Stomach (tissue), 4 donors: ENCODE results near the gene ARRB1.
"Not testable (repeated sequence)": the region's sequence is repeated elsewhere in the genome, so short reads cannot be mapped to it uniquely, and the experiment has no call there.

Source experiments
- POLR2A ChIP-seq, 4 donors: fragments of 450-650 bp; IDR thresholded peaks; one replicate each; pipeline ENCODE4 v1.6.1; 2016; ENCODE audit warnings: antibody characterized with exemption in 4 of 4, control low read depth in 2 of 4, mild to moderate bottlenecking in 1 of 4, moderate library complexity in 1 of 4
- POLR2AphosphoS5 ChIP-seq, 3 donors: sonication (generic); formaldehyde crosslinking; IDR thresholded peaks; one replicate each; pipeline ENCODE4 v1.6.1; 2016; ENCODE audit warnings: antibody characterized with exemption in 3 of 3
- TF ChIP-seq, protein P1 (sequence below), 7 experiments: fragments of 450-650 bp in 4 of 7; fragments of 200-600 bp in 3 of 7; sonication (generic) in 3 of 7; IDR thresholded peaks; one replicate each; pipeline ENCODE4 v1.5.1; 2016 to 2019; ENCODE audit warnings: antibody characterized with exemption in 7 of 7, control low read depth in 2 of 7, mild to moderate bottlenecking in 1 of 7

DNA sequence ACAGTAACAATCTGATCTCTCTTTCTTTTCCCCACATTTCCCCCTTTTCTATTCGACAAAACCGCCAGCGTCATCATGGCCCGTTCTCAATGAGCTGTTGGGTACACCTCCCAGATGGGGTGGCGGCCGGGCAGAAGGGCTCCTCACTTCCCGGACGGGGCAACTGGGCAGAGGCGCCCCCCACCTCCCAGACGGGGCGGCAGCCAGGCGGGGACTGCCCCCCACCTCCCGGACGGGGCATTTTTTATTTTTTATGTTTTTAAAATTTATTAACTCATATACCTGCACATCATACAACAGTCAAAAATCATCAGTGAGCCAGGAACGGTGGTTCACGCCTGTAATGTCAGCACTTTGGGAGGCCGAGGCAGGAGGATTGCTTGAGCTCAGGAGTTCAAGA is 27.3 kb upstream of the ARRB1 start:
- not testable (repeated sequence) for TF ChIP-seq POLR2AphosphoS5, POLR2A (IDR thresholded peaks at IDR 0.05)
- TF ChIP-seq, protein P1, sequence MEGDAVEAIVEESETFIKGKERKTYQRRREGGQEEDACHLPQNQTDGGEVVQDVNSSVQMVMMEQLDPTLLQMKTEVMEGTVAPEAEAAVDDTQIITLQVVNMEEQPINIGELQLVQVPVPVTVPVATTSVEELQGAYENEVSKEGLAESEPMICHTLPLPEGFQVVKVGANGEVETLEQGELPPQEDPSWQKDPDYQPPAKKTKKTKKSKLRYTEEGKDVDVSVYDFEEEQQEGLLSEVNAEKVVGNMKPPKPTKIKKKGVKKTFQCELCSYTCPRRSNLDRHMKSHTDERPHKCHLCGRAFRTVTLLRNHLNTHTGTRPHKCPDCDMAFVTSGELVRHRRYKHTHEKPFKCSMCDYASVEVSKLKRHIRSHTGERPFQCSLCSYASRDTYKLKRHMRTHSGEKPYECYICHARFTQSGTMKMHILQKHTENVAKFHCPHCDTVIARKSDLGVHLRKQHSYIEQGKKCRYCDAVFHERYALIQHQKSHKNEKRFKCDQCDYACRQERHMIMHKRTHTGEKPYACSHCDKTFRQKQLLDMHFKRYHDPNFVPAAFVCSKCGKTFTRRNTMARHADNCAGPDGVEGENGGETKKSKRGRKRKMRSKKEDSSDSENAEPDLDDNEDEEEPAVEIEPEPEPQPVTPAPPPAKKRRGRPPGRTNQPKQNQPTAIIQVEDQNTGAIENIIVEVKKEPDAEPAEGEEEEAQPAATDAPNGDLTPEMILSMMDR (IDR thresholded peaks at IDR 0.05), result not testable (repeated sequence)
